Measurements from ENCODE around the gene THOP1.

The THOP1 gene

GRCh38 chr19:2804156-2805004 lies 19.1 kb downstream of the THOP1 start:
- no peak for DNase-seq

GRCh38 chr19:2805261-2805900 lies 20.1 kb downstream of the THOP1 start:
- DNase-seq: no peak

GRCh38 chr19:2805991-2806649 lies 20.8 kb downstream of the THOP1 start:
- no peak for DNase-seq

- DNase-seq: no peak
Observed at GRCh38 chr19:2806736-2807378, 21.6 kb downstream of the THOP1 start.

GRCh38 chr19:2807379-2808128 lies 22.3 kb downstream of the THOP1 start:
- no peak for DNase-seq

- DNase-seq: no peak
Observed at GRCh38 chr19:2808129-2808941, 23.0 kb downstream of the THOP1 start.

- no peak for DNase-seq
Observed at GRCh38 chr19:2809387-2810140, 24.3 kb downstream of the THOP1 start.

GRCh38 chr19:2810141-2811091 lies 25.1 kb downstream of the THOP1 start:
- DNase-seq: no peak

GRCh38 chr19:2811221-2811722 lies 26.0 kb downstream of the THOP1 start:
- no peak for DNase-seq

- no peak for DNase-seq
Observed at GRCh38 chr19:2811735-2812413, 26.6 kb downstream of the THOP1 start.

GRCh38 chr19:2812414-2813234 lies 27.3 kb downstream of the THOP1 start:
- no peak for DNase-seq

GRCh38 chr19:2813235-2814160 lies 28.2 kb downstream of the THOP1 start:
- DNase-seq: no peak

- no peak for DNase-seq
Observed at GRCh38 chr19:2814426-2814825, 29.1 kb downstream of the THOP1 start.

- DNase-seq: no peak
Observed at GRCh38 chr19:2815191-2815614, 29.9 kb downstream of the THOP1 start.

GRCh38 chr19:2815923-2816322 lies 30.6 kb downstream of the THOP1 start:
- no peak for DNase-seq

- DNase-seq: no peak
Observed at GRCh38 chr19:2816641-2817040, 31.3 kb downstream of the THOP1 start.

Measured in AML-193 (cell line).